ENCODE results near the gene KATNB1. TPM values are rescaled to one million over a fixed set of nuclear protein-coding genes. Genes with fewer than 3 reads are reported as not detected.

The KATNB1 gene
- polyA plus RNA-seq, 2 of the 4 experiments (the other 2 are of a cell fraction) = 21.0 to 21.1 TPM

DNA sequence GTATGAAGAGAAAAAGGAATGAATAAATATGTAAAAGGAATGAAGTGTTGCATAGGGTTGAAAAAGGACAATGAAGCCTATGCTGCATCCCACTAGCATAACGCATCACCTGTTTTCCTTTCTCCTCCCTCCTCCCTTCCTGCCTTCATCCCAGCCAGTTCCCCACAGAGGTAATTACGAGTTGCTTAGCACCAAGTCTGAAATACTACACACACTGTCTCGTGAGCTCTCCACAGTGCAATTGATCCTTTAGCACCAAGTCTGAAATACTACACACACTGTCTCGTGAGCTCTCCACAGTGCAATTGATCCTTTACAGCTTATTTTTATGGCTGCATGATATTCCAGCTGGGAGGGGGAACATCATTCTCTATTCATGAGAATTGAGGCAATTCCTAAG lies 42.0 kb upstream of the KATNB1 start (continued):
- TF ChIP-seq, protein P1, sequence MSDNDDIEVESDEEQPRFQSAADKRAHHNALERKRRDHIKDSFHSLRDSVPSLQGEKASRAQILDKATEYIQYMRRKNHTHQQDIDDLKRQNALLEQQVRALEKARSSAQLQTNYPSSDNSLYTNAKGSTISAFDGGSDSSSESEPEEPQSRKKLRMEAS (IDR thresholded peaks at IDR 0.05) = no peak
- TF ChIP-seq MAFK (IDR thresholded peaks at IDR 0.05; ENCODE audit: partially characterized antibody) = no peak
- no peak for TF ChIP-seq GATA3 (IDR thresholded peaks at IDR 0.05; ENCODE audit: borderline replicate concordance)
- TF ChIP-seq BHLHE40 (IDR thresholded peaks at IDR 0.05; ENCODE audit: low read depth, low read length) = no peak
- TF ChIP-seq, protein P2, sequence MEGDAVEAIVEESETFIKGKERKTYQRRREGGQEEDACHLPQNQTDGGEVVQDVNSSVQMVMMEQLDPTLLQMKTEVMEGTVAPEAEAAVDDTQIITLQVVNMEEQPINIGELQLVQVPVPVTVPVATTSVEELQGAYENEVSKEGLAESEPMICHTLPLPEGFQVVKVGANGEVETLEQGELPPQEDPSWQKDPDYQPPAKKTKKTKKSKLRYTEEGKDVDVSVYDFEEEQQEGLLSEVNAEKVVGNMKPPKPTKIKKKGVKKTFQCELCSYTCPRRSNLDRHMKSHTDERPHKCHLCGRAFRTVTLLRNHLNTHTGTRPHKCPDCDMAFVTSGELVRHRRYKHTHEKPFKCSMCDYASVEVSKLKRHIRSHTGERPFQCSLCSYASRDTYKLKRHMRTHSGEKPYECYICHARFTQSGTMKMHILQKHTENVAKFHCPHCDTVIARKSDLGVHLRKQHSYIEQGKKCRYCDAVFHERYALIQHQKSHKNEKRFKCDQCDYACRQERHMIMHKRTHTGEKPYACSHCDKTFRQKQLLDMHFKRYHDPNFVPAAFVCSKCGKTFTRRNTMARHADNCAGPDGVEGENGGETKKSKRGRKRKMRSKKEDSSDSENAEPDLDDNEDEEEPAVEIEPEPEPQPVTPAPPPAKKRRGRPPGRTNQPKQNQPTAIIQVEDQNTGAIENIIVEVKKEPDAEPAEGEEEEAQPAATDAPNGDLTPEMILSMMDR (IDR thresholded peaks at IDR 0.05) = no peak

DNA sequence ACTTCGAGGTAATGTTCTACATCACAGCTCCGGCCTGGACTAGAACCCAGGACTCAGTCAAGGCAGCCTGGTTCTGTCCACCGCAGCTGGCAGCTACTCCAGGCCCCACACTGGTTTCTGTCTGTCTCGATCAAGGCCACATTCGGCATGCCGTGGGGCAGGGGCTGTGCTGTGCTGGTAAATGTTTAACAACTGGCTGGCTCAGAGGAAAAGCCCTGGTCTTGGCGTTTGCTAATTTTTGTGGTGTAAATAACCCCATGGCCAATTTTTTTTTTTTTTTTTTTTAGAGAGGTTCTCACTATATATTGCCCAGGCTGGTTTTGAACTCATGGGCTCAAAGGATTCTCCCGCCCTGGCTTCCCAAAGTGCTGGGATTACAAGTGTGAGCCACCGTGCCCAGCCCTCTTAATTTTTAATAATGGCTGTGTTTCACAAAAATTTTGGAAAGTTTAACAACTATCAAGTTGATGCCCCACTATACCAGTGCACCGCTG lies 41.3 kb upstream of the KATNB1 start:
- 48% methylated on average over 10 of the region's 10 CpGs for WGBS (ENCODE audit: missing lambda C conversion rate)
- Histone ChIP-seq H3K4me1 (peaks cover 10% of the 10 kb centered on the region), H3K9me3 (no peaks in the 10 kb centered on the region), H3K4me3 (no peak overlapping the region), H3K4me2 (peak overlapping the region; percentile 72), H3K27ac (no peak overlapping the region)
- ChIA-PET POLR2A (no interaction called here), CTCF (interaction anchor here (1.1 to 1.2 kb wide), 2 partner anchors 118 to 205 kb away, joined by 3 to 4 read pairs; no protein-coding TSS in a partner anchor)
- DNase-seq (ENCODE audit: low read depth in 1 of 2, low spot score in 1 of 2) = no peak
- ATAC-seq = no peak; a peak in 2 of 6 replicates
- no peak for FAIRE-seq
- TF ChIP-seq HEYL (CRISPR knock-in tag; IDR thresholded peaks at IDR 0.05) (no peak), JUN (IDR thresholded peaks at IDR 0.05) (no peak), RAD21 (conservative IDR thresholded peaks at IDR 0.05 in 1 of 2, IDR thresholded peaks at IDR 0.05 in 1 of 2) (no peak), HOXB13 (CRISPR knock-in tag; IDR thresholded peaks at IDR 0.05; ENCODE audit: low read depth) (no peak), BHLHE40 (IDR thresholded peaks at IDR 0.05; ENCODE audit: low read depth, low read length) (no peak), EHF (CRISPR knock-in tag; IDR thresholded peaks at IDR 0.05) (no peak), HDAC2 (IDR thresholded peaks at IDR 0.05) (no peak), SREBF2 (IDR thresholded peaks at IDR 0.05) (no peak), RFX5 (IDR thresholded peaks at IDR 0.05) (no peak), ZNF302 (CRISPR knock-in tag; IDR thresholded peaks at IDR 0.05) (no peak), CBX2 (IDR thresholded peaks at IDR 0.05; ENCODE audit: borderline replicate concordance, low read depth) (no peak), NR3C1 (IDR thresholded peaks at IDR 0.05) (no peak), CHD4 (IDR thresholded peaks at IDR 0.05; ENCODE audit: borderline replicate concordance) (no peak), EP300 (IDR thresholded peaks at IDR 0.05) (no peak)
- TF ChIP-seq, protein P3, sequence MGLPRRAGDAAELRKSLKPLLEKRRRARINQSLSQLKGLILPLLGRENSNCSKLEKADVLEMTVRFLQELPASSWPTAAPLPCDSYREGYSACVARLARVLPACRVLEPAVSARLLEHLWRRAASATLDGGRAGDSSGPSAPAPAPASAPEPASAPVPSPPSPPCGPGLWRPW (IDR thresholded peaks at IDR 0.05) = no peak
- TF ChIP-seq, protein P4, sequence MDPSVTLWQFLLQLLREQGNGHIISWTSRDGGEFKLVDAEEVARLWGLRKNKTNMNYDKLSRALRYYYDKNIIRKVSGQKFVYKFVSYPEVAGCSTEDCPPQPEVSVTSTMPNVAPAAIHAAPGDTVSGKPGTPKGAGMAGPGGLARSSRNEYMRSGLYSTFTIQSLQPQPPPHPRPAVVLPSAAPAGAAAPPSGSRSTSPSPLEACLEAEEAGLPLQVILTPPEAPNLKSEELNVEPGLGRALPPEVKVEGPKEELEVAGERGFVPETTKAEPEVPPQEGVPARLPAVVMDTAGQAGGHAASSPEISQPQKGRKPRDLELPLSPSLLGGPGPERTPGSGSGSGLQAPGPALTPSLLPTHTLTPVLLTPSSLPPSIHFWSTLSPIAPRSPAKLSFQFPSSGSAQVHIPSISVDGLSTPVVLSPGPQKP (IDR thresholded peaks at IDR 0.05; ENCODE audit: low read depth, low read length) = no peak
- TF ChIP-seq, protein P5, sequence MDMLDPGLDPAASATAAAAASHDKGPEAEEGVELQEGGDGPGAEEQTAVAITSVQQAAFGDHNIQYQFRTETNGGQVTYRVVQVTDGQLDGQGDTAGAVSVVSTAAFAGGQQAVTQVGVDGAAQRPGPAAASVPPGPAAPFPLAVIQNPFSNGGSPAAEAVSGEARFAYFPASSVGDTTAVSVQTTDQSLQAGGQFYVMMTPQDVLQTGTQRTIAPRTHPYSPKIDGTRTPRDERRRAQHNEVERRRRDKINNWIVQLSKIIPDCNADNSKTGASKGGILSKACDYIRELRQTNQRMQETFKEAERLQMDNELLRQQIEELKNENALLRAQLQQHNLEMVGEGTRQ (IDR thresholded peaks at IDR 0.05) = no peak
- TF ChIP-seq, protein P1 (IDR thresholded peaks at IDR 0.05) = no peak
- TF ChIP-seq, protein P6, sequence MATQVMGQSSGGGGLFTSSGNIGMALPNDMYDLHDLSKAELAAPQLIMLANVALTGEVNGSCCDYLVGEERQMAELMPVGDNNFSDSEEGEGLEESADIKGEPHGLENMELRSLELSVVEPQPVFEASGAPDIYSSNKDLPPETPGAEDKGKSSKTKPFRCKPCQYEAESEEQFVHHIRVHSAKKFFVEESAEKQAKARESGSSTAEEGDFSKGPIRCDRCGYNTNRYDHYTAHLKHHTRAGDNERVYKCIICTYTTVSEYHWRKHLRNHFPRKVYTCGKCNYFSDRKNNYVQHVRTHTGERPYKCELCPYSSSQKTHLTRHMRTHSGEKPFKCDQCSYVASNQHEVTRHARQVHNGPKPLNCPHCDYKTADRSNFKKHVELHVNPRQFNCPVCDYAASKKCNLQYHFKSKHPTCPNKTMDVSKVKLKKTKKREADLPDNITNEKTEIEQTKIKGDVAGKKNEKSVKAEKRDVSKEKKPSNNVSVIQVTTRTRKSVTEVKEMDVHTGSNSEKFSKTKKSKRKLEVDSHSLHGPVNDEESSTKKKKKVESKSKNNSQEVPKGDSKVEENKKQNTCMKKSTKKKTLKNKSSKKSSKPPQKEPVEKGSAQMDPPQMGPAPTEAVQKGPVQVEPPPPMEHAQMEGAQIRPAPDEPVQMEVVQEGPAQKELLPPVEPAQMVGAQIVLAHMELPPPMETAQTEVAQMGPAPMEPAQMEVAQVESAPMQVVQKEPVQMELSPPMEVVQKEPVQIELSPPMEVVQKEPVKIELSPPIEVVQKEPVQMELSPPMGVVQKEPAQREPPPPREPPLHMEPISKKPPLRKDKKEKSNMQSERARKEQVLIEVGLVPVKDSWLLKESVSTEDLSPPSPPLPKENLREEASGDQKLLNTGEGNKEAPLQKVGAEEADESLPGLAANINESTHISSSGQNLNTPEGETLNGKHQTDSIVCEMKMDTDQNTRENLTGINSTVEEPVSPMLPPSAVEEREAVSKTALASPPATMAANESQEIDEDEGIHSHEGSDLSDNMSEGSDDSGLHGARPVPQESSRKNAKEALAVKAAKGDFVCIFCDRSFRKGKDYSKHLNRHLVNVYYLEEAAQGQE (IDR thresholded peaks at IDR 0.05) = no peak
- TF ChIP-seq, protein P7, sequence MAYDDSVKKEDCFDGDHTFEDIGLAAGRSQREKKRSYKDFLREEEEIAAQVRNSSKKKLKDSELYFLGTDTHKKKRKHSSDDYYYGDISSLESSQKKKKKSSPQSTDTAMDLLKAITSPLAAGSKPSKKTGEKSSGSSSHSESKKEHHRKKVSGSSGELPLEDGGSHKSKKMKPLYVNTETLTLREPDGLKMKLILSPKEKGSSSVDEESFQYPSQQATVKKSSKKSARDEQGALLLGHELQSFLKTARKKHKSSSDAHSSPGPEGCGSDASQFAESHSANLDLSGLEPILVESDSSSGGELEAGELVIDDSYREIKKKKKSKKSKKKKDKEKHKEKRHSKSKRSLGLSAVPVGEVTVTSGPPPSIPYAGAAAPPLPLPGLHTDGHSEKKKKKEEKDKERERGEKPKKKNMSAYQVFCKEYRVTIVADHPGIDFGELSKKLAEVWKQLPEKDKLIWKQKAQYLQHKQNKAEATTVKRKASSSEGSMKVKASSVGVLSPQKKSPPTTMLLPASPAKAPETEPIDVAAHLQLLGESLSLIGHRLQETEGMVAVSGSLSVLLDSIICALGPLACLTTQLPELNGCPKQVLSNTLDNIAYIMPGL (CRISPR knock-in tag; IDR thresholded peaks at IDR 0.05; ENCODE audit: borderline replicate concordance) = no peak

All from A549 (cell line).